SKM-1 (cell line): ENCODE measurements around the gene TNIK.
"Not testable (repeated sequence)": the region's sequence is repeated elsewhere in the genome, so short reads cannot be mapped to it uniquely, and the experiment has no call there.

Experiments
- DNase-seq: peaks from one replicate; lab custom pipeline; 2025; ENCODE audit not compliant: unreplicated experiment; lab: John Stamatoyannopoulos, UW

The TNIK gene

GRCh38 chr3:171446801-171447578 is 13.2 kb downstream of the TNIK start:
- DNase-seq, result no peak

- no peak for DNase-seq
Observed at GRCh38 chr3:171446301-171446700, 13.9 kb downstream of the TNIK start.

GRCh38 chr3:171445620-171446204 is 14.5 kb downstream of the TNIK start:
- no peak for DNase-seq

DNA sequence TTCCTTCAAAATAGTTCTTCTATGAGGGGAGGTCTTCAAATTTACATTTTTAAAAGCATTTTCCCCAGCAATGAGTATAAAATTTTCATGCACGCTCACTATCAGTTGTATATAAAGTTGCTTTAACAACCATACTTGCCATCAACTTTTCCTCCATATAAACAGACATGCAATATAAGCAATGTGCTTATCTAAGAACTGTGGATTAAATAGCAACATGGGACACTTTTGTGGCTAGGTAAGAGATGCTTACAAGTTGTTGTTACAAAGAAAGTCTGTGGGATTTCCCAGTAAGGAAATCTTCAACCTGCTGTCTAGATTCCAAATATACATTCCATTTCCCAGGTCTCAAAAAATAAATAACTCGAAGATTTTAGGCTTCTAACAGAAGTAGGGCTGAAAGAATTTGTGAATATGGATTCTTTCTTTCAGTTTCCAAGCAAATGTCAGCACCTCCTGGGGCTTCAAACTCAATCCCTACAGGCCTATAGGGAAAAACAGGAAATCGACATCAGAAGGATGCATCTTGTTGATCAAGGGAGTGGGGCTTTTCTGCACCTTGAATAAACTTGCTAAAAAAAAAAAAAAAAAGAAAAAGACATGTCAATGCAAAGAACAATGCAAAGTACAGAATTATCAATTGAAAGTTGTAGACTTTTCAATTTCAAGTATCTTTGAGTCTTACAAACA is 16.1 kb downstream of the TNIK start:
- no peak for DNase-seq

- no peak for DNase-seq
Observed at GRCh38 chr3:171443211-171443957, 16.8 kb downstream of the TNIK start.

DNA sequence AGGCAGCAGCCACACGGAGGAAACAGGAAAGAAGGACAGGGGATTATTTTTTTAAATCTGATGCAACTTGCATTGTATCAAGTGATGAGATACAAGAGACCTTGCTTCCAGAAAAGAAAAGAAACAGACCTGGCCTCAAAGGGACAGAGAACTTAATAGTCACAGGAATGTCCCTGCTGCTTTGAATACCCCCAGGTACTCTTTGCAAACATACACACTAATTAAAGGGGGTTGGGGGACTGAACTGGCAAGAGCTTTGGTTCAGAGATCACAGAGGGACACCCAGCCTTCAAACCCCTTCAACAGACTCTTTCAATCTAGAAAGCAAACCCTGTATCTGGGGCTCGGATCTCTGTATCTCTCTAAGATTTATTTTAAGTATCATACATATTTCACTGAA is 18.0 kb downstream of the TNIK start:
- no peak for DNase-seq

DNA sequence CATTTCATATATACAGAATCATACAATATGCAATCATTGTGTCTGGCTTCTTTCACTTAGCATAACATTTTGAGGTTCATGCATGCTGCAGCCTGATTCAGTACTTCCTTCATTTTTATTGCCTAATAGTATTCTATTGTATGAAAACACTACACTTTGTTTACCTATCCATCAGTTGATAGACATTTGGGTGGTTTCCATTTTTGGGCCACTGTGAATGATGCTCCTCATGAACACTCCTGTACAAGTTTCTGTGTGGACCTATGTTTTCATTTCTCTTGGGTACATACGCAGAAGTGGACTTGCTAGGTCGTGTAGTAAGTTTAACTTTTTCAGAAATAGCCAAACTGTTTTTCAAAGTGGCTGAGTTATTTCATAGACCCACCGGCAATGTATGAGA is 18.8 kb downstream of the TNIK start:
- DNase-seq, result no peak

DNA sequence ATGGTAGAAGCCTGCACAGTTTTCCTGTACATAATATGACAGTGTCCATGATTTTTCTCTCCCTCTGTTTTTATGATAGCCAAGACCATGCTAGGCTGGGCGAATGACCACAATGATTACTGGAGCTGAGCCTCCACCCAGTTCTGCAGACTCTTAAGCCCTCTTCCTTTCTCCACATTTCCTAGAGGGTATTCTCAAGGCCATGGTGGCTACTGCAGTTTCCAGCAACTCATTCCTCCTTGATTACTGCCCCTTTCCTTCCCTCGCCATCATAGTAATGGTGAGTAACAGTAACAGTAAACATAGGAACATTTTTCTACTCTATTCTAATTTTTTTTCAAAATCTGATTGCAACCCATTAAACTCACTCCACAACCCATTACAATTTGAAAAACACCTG is 20.2 kb downstream of the TNIK start:
- no peak for DNase-seq

GRCh38 chr3:171437115-171437756 is 23.0 kb downstream of the TNIK start:
- no peak for DNase-seq

GRCh38 chr3:171436380-171436779 is 23.8 kb downstream of the TNIK start:
- no peak for DNase-seq

DNA sequence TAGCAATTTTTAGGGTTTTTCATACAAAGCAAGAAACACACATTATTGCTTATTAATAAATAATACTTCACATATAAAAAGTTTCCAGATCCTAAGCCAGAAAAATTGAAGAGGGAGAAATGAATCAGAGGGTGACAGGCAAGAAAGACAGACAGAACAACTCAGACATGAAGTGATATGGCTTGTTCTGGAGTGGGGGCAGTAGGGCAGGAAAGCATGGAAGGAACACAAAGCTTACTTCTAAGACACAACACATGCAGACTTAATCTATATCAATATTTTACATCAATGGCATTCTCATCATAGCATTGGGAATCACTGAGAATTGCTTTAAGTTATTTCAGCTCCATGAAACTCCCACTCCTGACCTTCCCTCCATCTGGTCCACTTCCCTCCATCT is 24.4 kb downstream of the TNIK start:
- DNase-seq, result no peak

DNA sequence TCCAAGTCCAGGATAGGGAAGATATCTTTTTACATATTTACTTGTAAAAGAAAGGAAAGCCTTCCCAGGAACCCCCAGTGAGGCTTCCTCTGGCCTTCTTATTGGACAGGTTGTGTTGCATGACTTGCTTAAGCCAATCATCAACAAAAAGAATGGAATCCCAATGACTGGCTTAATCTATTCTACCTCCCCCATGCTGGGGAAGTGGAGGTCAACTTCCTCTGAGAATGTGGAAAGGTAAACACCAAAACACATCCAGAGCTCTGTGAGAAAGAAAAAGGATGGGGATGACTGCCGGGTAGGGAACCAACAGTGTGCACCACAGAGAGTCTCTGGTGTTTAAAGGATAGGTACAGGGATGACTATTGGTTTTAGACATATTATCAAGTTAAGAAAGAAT is 25.1 kb downstream of the TNIK start:
- DNase-seq, result no peak

DNA sequence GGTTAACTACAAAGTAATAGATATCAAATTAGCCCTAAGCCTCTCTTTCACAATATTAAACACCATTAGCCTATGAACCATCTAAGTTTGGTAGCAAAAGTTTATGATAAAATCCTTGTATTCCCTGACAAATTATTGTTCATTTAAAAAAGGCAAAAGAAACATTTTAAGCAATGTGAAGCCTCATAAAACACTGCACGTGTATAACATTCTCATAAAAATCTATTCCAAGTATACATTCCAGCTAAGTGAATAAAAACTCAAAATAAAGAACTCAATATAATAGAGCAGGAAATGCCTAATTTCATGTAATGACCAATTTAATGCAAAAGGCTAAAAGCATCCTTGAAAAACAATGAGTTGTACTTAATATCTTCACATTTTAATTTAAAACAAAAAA is 27.7 kb downstream of the TNIK start:
- DNase-seq, result no peak

GRCh38 chr3:171431550-171431949 is 28.7 kb downstream of the TNIK start:
- DNase-seq, result no peak

- DNase-seq, result no peak
Observed at GRCh38 chr3:171430530-171430929, 29.7 kb downstream of the TNIK start.

DNA sequence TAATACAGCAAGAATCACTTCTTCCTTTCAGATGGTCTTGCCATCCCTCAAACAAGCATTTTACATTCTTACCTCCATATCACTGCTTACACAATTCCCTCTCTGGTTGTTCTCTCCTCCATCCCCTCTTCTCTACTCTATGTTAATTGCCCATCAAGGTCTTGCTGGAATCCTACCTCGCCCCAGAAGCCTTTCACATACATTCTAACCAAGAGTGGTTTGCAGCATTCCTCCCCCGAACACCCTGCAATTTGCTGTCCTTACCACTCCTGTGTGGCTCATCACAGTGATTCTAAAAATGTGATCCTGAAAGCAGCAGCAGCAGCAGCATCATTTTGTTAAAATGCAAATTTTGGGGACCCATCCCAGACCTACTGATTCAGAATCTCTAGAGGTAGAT is 30.6 kb downstream of the TNIK start:
- DNase-seq, result no peak

GRCh38 chr3:171428892-171429291 is 31.3 kb downstream of the TNIK start:
- no peak for DNase-seq

DNA sequence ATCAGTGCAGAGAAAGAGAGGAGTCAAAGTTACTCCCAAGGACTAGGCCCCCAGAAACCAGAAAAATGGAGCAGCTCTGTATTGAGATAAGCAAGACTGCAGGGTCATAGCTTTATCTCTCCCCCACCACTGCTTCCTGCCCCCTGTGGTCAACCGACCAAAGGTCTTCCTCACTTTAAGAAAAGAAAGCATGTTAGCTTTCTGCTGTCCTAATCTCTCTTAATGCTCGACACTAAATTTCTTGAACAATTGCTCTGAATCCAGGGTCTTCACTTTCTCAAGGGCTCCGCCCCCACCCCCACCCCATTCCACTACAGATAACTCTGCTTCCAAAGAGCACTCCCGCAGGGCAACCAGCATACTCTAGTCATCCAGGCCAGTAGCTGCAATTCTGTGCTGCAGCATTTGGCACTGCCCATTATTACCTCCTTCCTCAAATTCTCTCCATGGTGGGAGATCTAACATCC is 31.9 kb downstream of the TNIK start:
- no peak for DNase-seq

DNA sequence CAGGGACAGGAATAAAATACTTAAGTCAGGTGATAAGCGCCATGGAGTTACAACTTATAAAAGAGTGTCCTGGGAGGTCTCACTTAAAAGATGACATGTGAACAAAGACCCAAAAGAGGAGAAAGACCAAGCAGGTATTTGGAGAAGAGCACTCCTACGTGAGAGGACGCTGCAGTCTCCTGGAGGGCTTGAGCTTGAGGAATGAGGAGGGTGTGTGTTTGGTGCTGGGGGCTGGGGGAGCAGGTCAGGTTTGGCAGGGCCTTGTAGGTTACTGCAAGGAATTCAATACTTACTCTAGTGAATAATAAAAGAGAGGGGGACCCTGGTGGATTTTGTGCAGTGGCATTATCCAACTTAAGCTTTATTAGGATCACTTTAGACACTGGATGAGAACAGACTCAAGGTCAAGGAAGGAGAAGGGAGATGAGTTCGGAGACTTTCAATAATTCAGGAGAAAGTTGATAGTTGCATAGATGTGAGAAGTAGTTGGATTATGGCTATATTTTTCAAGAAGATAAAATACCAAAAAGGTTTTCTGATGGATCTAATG is 32.4 kb downstream of the TNIK start:
- DNase-seq, result no peak

GRCh38 chr3:171424063-171424462 is 36.1 kb downstream of the TNIK start:
- not testable (repeated sequence) for DNase-seq

- DNase-seq, result not testable (repeated sequence)
Observed at GRCh38 chr3:171422855-171423254, 37.4 kb downstream of the TNIK start.
